HG03280 (cell line): Measurements from ENCODE around the gene LCN10.
"Not testable (repeated sequence)": the region's sequence is repeated elsewhere in the genome, so short reads cannot be mapped to it uniquely, and the experiment has no call there.

ENCODE experiments used
- ATAC-seq: cut with Tn5 transposase; IDR thresholded peaks from one replicate; pipeline ENCODE4 v1.9.1; 2021; ENCODE audit warnings: mild to moderate bottlenecking, moderate library complexity; ENCODE audit not compliant: unreplicated experiment

The LCN10 gene

GRCh38 chr9:136721339-136722092 is 21.2 kb downstream of the LCN10 start:
- no peak for ATAC-seq

DNA sequence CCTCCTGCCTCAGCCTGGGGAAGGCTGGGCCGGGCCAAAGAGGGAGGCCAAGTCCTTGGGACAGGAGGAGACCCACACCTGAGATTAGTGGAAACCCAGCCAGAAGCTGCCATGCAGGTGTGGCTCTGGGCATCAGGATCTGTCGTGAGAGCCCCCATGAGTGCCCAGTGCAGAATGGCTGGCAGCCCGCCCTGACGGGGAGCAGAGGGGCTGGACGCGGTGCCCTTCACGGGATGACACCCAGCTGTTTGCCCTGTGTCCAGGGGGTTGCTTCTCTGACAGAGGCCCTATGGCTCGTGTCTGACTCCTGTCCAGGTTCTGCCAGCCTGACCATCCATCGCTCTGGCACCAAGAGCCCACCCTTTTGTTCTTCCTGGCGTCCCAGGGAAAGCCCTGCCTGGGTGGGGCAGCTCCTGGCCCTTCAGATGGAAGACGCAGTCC is 21.8 kb downstream of the LCN10 start:
- no peak for ATAC-seq

- no peak for ATAC-seq
These were observed 22.4 kb downstream of the LCN10 start for GRCh38 chr9:136720251-136720897.

GRCh38 chr9:136719195-136719880 is 23.4 kb downstream of the LCN10 start:
- no peak for ATAC-seq

- ATAC-seq = no peak
These were observed 24.2 kb downstream of the LCN10 start for GRCh38 chr9:136718345-136719194.

DNA sequence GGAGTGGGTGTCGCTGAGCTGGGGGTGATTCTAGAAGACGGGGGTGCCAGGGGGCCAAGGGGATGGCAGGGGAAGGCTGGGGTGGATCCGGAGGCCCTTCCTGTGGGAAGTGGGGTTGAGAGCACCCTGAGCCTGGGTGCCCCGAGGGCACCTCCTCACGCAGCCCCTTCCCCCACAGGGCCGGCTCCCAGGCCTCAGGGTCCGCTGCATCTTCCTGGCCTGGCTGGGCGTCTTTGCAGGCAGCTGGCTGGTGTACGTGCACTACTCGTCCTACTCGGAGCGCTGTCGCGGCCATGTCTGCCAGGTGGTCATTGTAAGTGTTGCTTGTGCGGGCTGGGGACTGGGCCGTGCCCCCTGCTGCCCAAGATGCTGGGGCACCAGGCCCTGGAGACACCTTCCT is 25.3 kb downstream of the LCN10 start:
- no peak for ATAC-seq

DNA sequence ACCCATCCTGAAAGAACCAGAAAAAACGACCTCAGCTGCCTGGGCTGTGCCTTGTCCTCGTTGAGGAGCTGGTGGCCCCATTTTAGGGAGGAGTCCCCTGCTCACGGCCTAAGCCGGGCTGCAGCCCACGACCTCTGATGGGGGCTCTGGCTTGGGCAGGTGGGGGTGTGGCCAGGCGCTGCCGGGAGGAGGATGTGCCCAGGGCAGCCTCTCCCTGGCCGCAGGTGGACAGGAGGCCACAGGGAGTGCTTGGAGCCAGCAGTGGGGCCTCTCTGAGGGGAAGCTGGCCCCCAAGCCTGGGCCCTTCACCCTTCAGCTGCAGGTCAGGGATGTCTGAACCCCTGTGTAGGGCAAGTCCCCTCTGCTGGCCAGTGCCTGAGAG is 27.9 kb downstream of the LCN10 start:
- no peak for ATAC-seq

- no peak for ATAC-seq
These were observed 28.4 kb downstream of the LCN10 start for GRCh38 chr9:136714096-136714892.

DNA sequence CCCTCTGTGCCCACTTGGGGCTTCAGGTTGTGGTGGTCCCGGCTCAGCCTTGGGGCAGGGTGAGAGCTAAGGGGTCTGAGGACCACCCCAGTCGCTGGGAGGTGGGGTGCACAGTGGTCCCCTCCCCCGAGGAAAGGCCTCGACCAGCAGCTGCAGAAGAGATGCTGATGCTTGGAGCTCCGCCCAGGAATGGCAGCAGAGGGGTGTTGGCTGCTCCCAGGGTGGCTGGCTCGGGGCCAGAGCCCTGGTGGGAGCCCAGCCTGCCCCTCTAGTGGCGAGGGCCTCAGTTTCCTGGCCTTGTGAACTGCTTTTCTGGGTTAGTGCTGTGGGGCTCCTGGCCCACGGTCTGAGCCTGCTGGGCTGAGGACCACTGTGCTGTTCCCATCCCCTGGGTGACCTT is 29.2 kb downstream of the LCN10 start:
- ATAC-seq = no peak

DNA sequence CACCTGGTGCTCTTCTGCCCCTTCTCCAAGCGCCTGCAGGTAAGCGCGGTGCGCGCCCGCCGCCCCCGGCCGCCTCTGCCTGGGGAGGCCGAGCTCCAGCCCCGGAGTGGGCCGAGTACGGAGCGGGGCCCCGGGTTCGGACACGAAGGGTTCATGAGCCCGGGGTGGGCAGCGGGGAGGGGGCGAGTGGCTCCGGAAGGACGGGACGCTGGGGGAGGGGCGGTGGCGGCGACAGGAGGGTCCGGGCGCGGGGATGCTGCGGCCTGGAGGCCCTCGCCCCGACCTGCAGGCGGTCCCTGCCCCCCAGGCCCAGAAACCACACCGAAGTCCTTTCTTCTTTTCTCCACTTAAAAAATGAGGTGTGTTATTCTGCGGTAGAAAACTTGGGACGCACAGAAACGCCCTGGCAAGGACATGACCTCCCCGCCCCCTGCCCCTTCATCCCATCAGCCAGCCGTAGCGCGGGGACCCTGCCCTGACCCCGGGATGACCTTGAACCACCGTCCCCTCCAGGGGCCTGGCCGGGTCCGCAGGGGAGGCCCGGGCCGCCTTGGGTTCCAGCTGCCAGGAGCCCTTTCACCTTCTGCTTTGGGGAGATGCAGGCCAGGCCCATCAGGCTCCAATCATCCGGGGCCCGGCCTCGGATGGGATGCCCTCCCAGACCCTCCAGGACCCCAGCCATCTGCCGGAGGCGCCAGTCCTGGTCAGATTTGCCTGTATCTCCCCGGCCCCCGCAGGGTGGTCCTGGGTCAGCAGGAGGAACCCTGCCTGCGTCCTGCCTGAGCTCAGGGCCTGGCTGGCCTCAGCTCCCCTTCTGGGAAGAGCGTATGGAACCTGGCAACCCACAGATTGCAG is 29.8 kb downstream of the LCN10 start:
- ATAC-seq = no peak

GRCh38 chr9:136711751-136712689 is 30.7 kb downstream of the LCN10 start, which contains the start of gene DIPK1B:
TSS of gene DIPK1B (plus strand) at chr9:136712572. CDS start at chr9:136712666, 94 bp downstream.
- ATAC-seq = no peak

DNA sequence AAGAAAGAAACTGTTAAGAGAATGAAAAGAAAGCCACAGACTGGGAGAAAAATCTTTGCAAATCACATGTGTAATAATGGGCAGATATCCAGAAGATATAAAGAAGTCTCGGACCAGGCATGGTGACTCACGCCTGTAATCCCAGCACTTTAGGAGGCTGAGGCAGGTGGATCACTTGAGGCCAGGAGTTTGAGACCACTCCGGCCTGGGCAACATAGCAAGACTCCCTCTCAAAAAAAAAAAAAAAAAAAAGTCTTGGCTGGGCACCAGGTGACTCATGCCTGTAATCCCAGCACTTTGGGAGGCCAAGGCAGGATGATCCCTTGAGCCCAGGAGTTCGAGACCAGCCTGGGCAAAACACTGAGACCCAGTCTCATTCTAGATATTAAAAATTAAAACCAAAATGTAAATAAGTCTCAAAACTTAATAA is 31.5 kb downstream of the LCN10 start:
- ATAC-seq = not testable (repeated sequence)

DNA sequence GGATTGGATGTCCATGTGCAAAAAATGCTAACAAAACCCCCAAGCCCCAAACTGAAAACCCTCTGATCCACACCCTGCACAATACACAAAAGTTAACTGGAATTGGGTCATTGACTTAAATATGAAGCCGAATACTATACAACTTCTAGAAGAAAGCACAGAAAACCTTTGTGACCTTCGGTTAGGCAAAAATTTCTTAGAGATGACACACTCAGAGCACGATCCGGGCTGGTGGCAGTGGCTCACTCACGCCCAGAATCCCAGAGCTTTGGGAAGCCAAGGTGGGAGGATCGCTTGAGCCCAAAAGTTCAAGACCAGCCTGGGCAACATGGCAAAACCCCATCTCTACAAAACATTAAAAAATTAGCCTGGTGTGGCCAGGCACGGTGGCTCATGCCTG is 32.2 kb downstream of the LCN10 start:
- ATAC-seq = no peak

GRCh38 chr9:136709454-136710109 is 33.2 kb downstream of the LCN10 start:
- ATAC-seq = no peak

DNA sequence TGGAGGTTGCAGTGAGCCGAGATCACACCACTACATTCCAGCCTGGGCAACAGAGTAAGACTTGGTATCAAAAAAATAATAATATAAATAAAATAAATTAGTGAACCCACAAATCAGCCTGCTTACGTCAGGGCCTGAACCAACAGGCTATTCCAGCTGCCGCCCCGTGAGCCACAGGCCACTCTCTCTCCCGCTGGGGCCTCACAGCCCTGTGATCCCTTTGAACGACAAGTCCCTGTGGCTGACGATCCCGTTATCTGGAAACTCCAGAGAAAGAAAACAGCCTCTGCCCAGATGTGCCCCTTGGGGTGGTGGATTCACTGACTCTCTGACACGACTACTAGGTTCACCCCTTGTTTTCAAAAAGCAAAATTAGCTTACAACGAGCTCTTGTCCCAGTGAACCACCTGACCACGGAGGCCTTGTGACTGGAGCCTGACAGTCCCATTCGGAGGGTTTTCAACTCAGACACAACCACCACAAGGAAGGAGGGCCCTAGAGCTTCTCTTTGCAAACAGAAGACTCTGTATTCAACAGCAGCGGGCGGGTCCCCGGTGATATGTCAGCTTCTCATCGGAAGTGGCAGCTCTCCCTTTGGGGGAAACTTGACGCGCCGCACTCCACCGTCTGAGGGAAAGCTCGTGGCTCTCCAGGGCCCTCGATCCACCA is 34.8 kb downstream of the LCN10 start:
- ATAC-seq = no peak

DNA sequence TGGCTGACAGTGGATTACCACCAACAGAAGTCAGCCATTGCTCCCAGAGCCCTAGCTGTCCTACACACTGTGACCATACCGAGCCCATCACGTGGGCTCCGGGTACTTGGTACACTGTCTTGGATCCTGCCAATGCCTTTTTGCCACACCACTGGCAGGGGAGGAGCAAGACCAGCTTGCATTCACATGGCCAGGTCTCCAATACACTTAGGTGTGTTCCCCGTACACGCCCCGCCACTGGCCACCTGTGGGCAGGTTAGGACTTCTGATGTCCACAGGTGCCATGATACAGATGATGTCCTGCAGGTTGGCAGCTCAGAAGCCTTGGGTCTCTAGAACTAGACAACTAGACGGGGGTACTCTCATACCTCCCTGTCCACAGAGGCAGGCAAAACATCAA is 35.7 kb downstream of the LCN10 start:
- no peak for ATAC-seq

DNA sequence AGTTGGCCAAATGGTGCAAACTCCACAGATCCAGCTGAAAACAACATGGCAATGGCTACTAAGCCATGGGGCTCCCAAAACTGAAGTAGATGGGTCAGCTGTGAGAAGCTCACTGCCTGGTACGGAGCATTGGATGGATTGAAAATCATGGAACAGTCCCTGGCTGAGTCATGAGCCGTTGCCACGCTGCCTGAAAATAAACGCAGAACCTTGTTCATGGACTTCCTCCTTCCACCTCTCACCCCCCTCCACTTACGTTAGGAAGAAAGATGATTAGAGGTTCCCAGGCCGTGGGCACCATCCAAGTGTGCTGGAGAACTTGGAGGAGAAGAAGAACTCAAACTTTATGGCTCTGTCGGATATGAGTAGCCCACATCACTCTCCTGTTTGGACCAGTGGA is 37.2 kb downstream of the LCN10 start:
- no peak for ATAC-seq
